NT2/D1 (cell line): Measurements from ENCODE around the gene WDR86.

ENCODE experiments used
- YY1 ChIP-seq: IDR thresholded peaks from 2 replicates; pipeline ENCODE4 v1.6.1; 2011; ENCODE audit not compliant: insufficient read length, insufficient read depth
- ZNF274 ChIP-seq: IDR thresholded peaks from 2 replicates; pipeline ENCODE4 v1.6.1; 2011; ENCODE audit warnings: mild to moderate bottlenecking, low read depth, low read length

GRCh38 chr7:151341357-151342101, 68.3 kb downstream of the WDR86 start, which contains the start of gene NUB1:
- no peak for TF ChIP-seq ZNF274
- TF ChIP-seq YY1: no peak
